PC-9 (cell line): ENCODE measurements around the gene TSPAN18.

Experiments used
- EZH2 ChIP-seq: fragments of 200-600 bp; sonication (generic); IDR thresholded peaks from 2 replicates; pipeline ENCODE4 v1.8.0; 2017; ENCODE audit warnings: antibody characterized with exemption, low read depth
- TF ChIP-seq, protein P1 (sequence below): fragments of 200-600 bp; sonication (generic); conservative IDR thresholded peaks from 2 replicates; pipeline ENCODE4 v1.6.1; 2017; ENCODE audit warnings: mixed run types, antibody characterized with exemption, mild to moderate bottlenecking, moderate library complexity

DNA sequence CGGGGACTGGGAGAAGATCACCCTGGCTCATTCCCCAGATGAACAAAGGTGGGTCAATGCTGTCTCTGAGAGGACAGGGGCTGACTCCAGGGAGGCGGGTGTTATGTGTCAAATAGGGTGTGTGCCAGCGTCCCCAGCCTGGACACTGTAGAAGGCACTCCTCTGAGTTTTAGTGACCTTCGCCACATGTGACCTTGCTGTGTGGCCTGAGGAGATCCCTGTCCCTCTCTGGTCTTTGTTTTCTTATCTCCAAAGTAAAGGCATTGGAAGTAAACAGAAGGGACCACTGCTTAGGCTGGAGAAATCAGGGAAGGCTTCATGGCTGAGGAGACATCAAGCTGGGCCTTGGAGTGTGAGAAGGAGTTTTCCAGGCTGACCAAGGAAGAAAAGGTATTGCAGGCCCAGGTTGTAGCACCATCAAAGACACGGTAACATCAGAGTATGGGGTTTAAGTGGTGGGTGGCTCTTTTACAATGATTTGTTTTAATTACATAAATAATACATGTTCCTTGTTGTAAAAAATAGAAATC lies 149.5 kb downstream of the TSPAN18 start:
- TF ChIP-seq EZH2 = no peak
- TF ChIP-seq, protein P1, sequence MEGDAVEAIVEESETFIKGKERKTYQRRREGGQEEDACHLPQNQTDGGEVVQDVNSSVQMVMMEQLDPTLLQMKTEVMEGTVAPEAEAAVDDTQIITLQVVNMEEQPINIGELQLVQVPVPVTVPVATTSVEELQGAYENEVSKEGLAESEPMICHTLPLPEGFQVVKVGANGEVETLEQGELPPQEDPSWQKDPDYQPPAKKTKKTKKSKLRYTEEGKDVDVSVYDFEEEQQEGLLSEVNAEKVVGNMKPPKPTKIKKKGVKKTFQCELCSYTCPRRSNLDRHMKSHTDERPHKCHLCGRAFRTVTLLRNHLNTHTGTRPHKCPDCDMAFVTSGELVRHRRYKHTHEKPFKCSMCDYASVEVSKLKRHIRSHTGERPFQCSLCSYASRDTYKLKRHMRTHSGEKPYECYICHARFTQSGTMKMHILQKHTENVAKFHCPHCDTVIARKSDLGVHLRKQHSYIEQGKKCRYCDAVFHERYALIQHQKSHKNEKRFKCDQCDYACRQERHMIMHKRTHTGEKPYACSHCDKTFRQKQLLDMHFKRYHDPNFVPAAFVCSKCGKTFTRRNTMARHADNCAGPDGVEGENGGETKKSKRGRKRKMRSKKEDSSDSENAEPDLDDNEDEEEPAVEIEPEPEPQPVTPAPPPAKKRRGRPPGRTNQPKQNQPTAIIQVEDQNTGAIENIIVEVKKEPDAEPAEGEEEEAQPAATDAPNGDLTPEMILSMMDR = no peak
